ENCODE data around the gene RALY.

DNA sequence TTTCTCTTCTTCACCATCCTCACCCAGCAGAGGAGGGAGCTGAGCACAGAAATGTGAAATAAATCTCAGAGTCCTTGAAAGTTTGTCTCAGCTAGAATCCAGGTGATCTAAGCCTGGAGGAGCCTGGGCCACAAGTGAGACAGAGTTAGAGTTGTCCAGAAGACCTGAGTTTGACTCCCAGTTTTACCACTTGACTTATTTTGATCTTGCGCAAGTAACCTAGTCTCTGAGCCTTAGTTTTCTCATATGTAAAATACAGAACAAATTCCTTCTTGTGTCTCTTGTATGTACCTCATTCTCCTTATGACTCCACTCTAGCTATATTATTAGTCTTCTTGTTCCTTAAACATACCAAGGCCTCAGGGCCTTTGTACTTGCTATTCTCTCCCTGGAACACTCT lies 36.7 kb downstream of the RALY start:
- TF ChIP-seq, protein P1, sequence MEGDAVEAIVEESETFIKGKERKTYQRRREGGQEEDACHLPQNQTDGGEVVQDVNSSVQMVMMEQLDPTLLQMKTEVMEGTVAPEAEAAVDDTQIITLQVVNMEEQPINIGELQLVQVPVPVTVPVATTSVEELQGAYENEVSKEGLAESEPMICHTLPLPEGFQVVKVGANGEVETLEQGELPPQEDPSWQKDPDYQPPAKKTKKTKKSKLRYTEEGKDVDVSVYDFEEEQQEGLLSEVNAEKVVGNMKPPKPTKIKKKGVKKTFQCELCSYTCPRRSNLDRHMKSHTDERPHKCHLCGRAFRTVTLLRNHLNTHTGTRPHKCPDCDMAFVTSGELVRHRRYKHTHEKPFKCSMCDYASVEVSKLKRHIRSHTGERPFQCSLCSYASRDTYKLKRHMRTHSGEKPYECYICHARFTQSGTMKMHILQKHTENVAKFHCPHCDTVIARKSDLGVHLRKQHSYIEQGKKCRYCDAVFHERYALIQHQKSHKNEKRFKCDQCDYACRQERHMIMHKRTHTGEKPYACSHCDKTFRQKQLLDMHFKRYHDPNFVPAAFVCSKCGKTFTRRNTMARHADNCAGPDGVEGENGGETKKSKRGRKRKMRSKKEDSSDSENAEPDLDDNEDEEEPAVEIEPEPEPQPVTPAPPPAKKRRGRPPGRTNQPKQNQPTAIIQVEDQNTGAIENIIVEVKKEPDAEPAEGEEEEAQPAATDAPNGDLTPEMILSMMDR (IDR thresholded peaks at IDR 0.05; ENCODE audit: low read depth, low read length, poor library complexity, severe bottlenecking), result no peak
- no peak for TF ChIP-seq EZH2phosphoT487 (IDR thresholded peaks at IDR 0.05; ENCODE audit: borderline replicate concordance, low read length)

Measured in DOHH2 (cell line).